Measurements from ENCODE around the gene GADD45A.

Gene GADD45A

DNA sequence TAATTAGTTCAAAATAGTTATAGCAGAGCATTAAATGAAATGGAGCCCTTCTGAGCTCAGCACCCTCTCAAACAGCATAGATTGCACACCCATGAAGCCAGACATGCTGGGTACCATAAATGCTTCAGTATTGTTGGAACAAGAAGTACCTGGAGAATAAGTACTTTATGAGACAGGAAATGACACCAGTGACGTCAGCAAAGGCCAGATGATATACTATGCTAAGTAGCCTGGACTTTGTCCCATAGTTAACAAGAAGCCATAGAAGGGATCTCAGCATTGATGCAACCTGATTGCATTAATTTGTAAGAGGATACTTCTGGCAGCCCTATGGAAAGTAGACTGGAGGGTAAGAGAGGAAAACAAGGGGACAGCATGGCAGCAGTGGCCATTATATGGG lies 16.3 kb upstream of the GADD45A start:
- DNase-seq (ENCODE audit: low spot score): no peak

DNA sequence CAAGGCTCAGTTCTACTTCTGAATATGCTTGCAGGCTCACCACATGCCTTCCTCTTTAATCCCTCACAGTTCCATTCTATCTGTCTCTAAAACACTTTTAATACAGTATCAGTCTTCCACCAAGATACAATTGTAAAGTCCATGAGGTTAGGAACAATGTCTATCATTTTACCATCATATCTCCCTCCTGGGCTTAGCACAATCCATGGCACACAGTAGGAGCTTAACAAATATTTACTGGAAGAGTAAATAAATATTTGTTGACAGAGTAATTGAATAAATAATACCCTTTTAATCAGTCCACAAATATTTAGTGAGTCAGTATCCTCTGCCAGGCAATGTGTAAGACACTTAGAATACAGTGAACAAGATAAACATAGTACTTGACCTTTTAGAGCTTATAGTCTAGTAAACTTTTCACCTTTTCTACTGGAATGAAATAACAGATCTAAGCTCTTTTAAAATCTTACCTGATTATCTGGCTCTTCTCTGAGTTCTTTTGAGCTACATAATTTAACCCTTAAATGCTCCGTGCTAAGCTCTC lies 12.7 kb upstream of the GADD45A start:
- no peak for DNase-seq (ENCODE audit: low spot score)

DNA sequence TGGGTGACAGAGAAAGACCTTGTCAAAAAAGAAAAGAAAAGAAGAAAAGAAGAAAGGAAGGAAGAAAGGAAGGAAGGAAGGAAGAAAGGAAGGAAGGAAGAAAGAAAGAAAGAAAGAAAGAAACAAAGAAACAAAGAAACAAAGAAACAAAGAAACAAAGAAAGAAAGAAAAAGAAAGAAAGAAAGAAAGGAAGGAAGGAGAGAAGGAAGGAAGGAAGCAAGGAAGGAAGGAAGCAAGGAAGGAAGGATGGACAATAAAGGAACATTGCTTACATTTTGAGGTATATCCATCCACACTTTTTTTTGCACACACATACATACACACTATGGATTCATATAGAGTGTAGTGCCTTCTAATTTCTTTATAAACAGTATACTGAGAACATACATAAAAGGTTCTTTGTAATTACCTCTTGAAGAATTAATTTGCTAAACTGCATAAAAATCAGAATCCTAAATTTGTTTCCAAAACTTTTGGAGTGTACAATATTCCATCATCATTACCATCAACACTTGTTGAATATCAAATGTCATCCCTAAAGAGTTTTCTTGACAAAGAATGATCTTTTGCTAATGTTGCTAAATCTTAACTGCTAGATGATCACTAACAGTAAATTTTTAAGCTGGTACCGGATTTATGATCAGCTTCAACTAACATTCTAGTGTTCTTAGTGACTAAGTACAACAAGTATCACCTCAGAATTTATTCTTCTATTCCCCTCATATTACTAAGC lies 11.4 kb upstream of the GADD45A start:
- DNase-seq (ENCODE audit: low spot score): no peak

DNA sequence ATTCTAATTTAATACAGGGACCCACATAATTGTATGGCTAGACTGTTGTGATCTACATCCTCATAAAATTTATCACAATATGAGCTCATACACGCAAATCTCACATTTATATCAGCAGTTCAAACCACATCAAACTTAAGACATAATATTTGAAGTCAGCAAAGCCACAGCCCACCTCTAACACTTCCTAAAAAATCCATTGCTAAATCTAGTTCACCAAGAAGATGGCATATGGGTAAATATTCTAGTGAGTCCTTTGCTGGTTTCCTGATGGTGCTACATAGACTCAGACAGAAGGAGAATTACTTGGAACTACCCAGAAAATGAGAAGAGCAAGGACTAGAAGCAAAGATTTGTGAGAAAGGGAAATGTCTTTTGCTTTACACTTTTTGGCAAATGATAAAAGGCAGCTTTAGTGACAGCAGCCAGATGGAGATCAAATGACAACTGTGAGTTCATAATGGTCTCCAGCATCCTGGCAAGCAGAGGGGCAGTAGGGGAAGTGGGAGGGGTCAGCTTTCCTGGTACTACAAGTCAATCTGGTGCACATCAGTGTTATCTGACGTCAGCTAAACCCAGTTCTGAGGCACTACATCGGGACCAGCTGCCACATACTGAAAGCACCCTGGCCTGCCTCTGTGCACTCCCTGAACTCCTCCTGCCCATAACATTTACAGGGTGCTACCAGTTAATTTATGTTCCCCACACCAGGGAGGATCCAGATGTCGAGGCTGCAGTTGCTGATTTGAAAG lies 10.6 kb upstream of the GADD45A start:
- DNase-seq (ENCODE audit: low spot score): no peak

DNA sequence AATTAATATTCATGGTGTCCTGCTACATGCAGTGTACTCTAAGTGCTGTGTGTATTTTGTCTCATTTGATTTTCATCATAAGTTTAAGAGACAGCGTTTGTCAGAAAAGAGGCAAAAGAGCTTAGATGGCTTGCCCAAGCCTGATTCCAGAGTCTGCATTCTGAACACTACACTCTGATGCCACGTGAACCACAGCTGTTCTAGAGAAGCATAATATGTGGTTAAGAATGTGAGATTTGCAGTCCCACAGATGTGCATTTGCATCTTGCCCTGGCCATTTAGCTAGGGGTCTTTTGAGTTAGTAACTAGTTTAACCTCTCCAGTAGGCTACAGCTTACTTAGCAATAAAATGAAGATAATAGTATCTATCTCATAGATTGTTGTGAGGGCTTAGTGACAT lies 9.2 kb upstream of the GADD45A start:
- DNase-seq (ENCODE audit: low spot score): no peak

DNA sequence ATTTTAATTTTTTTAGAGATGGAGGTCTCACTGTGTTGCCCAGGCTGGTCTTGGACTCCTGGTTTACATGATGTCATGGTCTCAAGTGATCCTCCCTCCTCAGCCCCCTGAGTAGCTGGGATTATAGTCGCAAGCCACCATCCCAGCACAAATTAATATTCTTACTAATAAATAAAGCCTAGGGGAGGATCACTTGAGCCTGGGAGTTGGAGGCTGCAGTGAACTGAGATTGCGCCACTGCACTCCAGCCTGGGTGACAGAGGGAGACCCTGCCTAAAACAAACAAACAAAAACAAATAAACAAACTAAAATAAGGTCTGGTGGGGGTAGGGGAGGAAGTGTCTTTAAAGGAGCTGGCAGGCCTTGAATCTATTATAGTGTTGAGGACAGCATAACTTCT lies 8.7 kb upstream of the GADD45A start:
- DNase-seq (ENCODE audit: low spot score): no peak

DNA sequence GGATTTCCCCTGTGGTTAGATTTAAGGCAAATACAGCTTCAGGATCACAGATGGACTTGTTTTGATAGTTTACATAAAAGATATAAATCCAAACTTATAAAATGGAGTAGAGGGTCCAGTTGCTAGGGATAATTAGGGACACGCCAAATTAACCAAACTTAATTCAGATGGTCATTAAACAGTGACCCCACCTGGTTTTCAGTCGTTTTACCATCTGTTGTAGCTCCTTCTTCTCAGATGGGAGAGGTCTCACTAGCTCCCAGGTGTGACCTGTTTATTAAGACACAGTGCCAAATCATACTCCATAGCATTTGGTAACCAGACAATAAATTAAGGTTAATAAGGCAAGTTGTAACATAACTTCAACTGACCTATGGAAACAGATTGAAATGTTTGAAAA lies 8.1 kb upstream of the GADD45A start:
- DNase-seq (ENCODE audit: low spot score): no peak

DNA sequence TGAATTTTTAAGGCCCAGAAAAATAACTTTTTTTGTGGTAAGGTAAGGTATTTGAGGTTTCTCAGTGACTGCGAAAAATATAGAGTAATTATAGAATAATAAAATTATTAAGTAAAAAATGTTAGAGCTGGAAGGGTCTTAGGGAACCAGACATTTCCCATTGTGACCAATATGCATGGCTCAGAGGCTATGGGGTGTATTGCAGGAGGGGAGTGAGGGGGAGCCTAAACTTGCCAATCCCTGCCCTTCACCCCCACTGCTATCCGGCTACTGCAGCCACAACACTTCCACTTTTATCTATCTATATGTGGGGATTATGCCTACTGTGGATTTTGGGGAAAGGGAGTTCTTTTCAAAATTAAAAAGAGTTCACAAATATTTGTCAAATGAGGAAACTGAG lies 7.6 kb upstream of the GADD45A start:
- DNase-seq (ENCODE audit: low spot score): no peak

DNA sequence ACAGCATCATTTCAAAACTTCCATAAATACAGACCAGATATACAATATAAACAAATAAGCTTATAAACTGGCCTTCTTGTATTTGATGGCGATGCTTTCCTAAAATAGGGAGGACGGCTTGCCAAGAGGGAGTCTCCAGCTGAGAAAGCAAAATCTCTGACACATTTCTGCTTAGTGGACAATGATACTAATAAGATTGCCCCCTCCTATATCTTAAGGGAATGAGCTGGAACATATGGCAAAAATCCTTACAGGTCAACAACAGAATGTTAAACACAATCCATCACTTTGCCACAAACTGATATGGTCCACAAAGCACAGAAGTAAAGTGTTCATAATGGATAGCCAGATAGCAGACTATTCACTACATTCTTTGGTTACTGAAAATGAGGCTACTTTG lies 7.1 kb upstream of the GADD45A start:
- no peak for DNase-seq (ENCODE audit: low spot score)

DNA sequence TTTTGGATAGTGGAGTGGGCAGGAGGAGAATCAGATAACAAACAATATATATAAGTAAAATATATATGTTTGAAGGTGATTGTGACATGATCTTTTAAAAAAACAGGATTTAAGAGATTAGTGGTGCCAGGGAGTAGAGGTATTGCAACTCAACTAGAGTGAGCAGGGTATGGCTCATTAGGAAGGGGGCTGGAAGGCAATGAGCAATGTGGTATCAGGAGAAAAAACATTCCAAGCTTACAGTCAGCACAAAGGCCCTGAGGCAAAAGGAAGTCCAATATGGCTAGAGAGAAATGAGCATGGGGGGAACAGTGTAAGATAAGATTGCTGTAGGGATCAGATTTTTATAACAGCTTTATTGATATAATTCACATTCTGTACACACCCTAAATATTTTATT lies 5.3 kb upstream of the GADD45A start:
- no peak for DNase-seq (ENCODE audit: low spot score)

DNA sequence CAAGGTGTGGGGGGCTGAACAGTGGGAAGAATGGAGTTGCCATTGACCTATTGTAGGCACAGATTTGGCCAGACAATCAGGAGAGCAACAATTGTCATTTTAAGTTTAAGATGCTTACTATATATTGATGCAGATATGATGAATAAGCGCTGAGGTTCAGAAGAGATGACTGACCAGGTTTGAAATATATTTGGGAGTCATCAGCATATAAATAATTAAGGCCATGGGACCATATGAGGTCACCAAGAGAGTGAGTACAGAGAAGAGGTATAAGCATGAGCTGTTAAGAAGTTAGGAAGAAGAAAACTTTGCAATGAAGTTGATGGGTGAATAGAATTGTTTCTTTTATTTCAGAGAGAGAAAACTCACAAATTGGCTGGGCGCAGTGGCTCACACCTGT lies 4.5 kb upstream of the GADD45A start:
- DNase-seq (ENCODE audit: low spot score): no peak

DNA sequence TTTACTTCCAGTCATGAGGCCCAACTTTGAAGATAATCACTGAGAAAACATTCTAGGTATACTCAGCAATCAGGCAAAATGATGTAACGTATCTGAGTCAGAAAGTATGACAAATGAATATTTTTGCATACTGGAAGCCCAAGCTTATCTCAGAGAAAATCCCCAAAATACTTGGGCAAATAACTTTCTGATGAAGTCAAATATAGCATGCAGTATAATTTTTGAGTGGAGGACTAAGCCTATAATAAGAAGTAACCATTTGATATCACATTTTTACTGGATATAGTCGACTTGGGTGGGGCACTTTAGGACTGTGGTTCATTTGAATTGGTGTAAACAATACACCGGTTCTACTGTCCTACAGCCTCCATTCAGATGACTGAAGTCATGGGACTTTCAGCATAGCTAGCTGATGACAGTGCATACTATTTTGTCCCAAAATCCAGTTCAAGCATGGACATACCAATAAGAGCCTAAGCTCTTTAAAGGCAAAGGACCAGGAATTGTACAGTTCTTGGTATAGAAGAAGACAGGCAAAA lies 2.3 kb upstream of the GADD45A start:
- peak; percentile 57 for DNase-seq (ENCODE audit: low spot score)

DNA sequence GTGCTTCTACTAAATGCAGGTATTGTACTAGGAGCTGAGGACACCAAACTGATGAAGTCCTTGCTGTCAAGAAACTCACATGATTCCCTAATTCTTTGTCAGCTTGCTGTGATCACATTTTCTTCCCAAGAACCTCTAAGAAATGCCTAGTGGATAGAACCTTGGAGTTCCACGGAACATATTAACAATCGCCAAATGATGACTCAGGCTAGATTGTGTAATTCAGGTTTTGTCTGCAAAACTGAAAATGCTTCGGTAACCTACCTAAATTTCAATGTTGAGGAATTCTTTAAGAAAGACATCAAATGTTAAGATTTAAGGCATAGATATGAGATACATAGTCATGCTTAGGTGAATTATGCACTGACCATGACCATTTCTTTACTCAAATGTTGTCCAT lies 1.7 kb upstream of the GADD45A start:
- DNase-seq (ENCODE audit: low spot score): peak; percentile 27

DNA sequence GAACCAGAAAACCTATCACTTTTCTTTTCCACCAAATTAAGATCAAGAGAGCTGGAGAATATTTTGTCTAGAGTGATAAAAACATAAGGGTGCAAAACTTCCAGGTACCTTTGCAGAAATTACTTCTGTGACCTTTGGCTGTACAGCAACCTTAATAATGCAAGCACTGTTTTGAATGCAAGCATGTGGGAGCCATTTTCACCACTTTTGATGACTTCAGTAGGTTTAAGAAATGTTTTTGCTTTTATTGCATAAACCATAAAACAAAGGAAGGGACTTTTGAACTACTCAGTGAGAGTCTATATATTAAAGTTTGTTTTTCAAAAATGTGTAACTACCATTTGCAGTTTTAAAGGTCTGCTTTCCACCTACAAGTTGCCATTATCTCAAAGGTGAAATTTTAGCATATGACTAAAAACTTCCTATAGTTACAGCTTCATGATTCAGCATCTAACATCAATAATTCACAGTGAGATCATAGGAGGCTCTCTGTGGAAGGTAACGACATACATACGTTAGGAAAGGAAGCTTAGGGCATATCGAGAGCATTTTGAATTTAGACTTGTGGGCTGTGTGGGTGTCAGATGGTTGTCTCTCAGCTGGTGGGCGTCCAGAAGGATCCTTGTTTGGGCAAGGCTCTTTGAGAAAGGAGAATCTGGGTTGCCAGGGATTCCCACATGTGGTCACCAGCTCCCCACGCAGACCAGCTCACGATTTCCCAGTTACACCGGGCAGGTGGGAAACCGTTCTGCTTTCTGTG lies 1.1 kb upstream of the GADD45A start:
- peak; percentile 38 for DNase-seq (ENCODE audit: low spot score)

DNA sequence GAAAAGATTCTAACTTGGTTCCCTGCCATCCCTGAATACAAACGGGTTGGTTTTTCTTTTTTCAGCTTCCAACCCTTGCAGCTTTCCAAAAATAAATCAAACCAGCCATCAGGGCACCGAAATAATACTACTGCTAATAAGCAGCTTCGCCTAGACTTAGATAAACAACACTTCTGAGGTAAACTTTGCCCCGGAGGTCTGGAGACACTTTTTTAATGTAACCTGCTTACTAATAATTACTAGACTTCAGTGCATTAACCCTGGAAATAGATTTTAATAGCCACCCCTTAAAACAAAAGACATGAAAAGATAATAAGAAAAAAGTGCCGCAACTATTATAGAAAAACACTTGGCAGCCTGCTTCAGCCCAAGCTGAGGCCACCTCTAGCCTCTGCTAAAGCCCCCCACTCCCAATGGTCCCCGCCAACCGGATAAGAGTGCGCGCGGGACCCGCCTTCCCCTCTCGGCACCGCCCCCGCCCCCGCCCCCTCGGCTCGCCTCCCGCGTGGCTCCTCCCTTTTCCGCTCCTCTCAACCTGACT lies 405 bp upstream of the GADD45A start:
- DNase-seq (ENCODE audit: low spot score): no peak

DNA sequence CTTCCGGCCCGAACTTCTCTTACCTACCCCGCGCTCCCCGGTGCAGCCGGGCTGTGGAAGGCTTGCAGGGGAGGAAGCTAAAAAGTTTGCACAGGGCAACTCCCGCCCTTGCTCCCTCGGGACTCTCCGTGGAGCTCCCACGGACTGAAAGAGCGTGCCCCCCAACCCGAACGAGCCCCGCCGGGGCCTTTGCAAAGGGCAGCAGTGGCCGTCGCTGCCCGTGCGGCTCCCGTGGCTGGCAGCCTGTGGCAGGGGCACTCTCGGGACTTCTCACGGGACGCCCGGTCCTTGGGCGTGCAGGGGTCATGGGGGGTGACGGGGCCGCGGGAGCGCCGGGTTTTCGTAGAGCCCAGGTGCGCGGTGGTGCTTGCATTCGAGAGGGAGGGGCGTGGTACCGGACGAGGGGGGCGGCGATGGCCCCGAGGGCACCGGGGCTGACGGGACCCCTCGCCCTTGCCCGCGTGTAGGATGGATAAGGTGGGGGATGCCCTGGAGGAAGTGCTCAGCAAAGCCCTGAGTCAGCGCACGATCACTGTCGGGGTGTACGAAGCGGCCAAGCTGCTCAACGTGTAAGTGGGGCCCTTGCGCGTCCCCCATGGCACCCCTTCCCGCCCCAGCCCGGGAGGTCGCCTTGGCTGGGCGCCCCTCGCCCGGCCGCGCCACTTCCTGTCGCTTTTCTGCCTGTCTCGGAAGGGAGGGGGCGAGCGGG lies 711 bp downstream of the GADD45A start:
- peak; percentile 75 for DNase-seq (ENCODE audit: low spot score)

DNA sequence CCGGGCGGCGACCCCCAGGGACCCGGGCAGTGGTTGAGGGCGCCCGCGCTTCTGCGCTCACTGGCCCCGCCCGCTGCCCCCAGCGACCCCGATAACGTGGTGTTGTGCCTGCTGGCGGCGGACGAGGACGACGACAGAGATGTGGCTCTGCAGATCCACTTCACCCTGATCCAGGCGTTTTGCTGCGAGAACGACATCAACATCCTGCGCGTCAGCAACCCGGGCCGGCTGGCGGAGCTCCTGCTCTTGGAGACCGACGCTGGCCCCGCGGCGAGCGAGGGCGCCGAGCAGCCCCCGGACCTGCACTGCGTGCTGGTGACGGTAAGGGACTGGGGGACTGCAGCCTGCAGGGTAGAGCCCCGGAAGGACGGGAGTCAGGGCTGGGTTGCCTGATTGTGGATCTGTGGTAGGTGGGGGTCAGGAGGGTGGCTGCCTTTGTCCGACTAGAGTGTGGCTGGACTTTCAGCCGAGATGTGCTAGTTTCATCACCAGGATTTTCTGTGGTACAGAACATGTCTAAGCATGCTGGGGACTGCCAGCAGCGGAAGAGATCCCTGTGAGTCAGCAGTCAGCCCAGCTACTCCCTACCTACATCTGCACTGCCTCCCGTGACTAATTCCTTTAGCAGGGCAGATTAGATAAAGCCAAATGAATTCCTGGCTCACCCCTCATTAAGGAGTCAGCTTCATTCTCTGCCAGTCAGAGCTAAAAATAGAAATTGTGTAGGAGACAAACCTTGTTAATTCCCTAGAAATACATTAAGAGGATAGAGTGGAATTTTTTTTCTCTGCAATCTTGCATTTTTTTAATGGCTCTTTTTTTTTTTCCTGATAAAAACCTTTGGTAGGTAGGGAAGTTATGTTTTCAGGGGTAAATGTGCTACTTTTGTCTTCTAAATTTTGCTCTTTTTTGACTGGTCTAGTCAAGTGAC lies 1.5 kb downstream of the GADD45A start:
- DNase-seq (ENCODE audit: low spot score): peak; percentile 93

DNA sequence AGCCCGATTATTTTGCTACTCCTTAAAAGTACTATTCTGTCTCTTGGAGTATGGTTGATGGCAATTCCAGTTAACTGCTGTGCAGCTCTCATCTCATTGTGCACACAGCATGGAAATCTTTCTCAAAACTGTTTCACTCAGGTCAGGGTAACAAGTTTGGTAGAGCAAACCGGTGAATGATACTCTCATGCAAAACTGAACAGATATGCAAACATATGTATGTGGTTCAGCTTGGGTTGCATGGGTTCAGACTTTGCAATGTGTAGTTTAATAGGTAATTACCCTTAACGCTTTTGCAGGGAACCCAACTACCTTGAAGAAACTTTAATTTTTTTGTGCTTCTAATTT lies 2.2 kb downstream of the GADD45A start:
- no peak for DNase-seq (ENCODE audit: low spot score)

DNA sequence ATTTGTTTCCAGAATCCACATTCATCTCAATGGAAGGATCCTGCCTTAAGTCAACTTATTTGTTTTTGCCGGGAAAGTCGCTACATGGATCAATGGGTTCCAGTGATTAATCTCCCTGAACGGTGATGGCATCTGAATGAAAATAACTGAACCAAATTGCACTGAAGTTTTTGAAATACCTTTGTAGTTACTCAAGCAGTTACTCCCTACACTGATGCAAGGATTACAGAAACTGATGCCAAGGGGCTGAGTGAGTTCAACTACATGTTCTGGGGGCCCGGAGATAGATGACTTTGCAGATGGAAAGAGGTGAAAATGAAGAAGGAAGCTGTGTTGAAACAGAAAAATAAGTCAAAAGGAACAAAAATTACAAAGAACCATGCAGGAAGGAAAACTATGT lies 2.6 kb downstream of the GADD45A start:
- DNase-seq (ENCODE audit: low spot score): peak; percentile 78

DNA sequence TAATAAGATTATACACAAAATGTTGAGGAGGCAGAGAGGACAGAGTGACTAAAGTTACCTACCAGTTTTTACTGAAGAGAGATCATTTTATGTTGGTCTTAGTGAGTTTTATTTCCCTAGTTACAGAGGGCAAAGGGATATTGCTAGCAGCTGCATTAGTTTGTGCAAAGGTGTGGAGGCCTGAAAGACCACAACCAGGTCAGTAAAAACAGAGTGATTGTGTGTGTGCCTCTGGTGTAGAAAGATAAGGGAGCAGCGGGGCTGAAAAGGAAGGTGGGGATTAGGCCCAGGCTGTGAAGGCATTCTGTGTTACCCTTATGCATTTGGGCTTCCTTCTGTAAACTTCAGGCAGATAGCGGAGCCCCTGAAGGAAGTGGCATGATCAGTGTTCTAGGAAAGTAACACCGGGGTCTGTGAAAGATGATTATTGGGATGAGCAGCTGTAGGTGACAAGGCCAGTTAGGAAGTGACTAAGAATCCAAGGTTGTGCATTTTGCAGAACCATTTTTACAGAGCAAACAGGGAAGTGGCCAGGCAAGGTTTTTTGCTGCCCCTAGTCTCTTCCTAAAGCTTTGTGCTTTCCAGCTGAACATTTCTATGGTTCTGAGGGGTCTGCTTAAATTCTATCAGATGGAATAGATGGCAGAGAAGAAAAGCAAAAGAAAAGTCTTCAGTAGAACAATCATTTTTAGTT lies 3.7 kb downstream of the GADD45A start:
- DNase-seq (ENCODE audit: low spot score): peak; percentile 72

Data from hematopoietic multipotent progenitor cell treated with erythropoietin and hydrocortisone succinate and interleukin-3 and kit ligand, for 17 days (in vitro differentiated cells).